Measurements from ENCODE around the gene GRIK5. TPM values are rescaled to one million over a fixed set of nuclear protein-coding genes. Genes with fewer than 3 reads are reported as not detected.

The GRIK5 gene
- total and polyA plus RNA-seq, 2 of the 8 experiments (the other 6 are each of a cell fraction or from before 2014, with no cell fraction given) = 17.8 to 42.9 TPM

- TF ChIP-seq JUND (IDR thresholded peaks at IDR 0.05; ENCODE audit: low read length) = peak; percentile 53; the same call in 1 of the 2 replicates
- TF ChIP-seq KDM5A (IDR thresholded peaks at IDR 0.05; ENCODE audit: low read length) = no peak
- peak; percentile 36 to 49 for TF ChIP-seq RAD21 (IDR thresholded peaks at IDR 0.05 in 1 of 2, conservative IDR thresholded peaks at IDR 0.05 in 1 of 2; ENCODE audit: low read depth in 2 of 2, low read length in 2 of 2)
- TF ChIP-seq TBP (IDR thresholded peaks at IDR 0.05; ENCODE audit: low read depth, low read length) = peak; percentile 71
- peak; percentile 89 to 100 (median 100) for TF ChIP-seq CTCF (IDR thresholded peaks at IDR 0.05; ENCODE audit: control extremely low read depth in 1 of 3, insufficient read depth in 1 of 3, low read depth in 1 of 3, low read length in 3 of 3)
- TF ChIP-seq SRF (IDR thresholded peaks at IDR 0.05; ENCODE audit: low read depth, low read length) = no peak
- no peak for TF ChIP-seq KDM4A (IDR thresholded peaks at IDR 0.05; ENCODE audit: low read depth, low read length, severe bottlenecking)
- no peak for TF ChIP-seq SIRT6 (IDR thresholded peaks at IDR 0.05; ENCODE audit: low read length)
- no peak for TF ChIP-seq CTBP2 (IDR thresholded peaks at IDR 0.05; ENCODE audit: borderline replicate concordance, insufficient read depth, insufficient read length, low read length)
- TF ChIP-seq FOSL1 (IDR thresholded peaks at IDR 0.05; ENCODE audit: insufficient read depth, low read depth, low read length) = no peak
- TF ChIP-seq SP1 (IDR thresholded peaks at IDR 0.05; ENCODE audit: low read depth, low read length) = no peak
- no peak for TF ChIP-seq RBBP5 (IDR thresholded peaks at IDR 0.05; ENCODE audit: borderline replicate concordance, low read depth, low read length)
Measured at GRCh38 chr19:42028304-42029216, 41.4 kb downstream of the GRIK5 start (continued).
